AG09319 (cell line): Measurements from ENCODE around the gene SEMA3E.

Experiments
- DNase-seq: peaks from one replicate; pipeline ENCODE4 v3.0.0-alpha.2; 2010; ENCODE audit warnings: low read depth; ENCODE audit errors: extremely low read depth
- CTCF ChIP-seq: IDR thresholded peaks from 2 replicates; pipeline ENCODE4 v1.5.1; 2011; ENCODE audit warnings: low read depth, mild to moderate bottlenecking, inconsistent platforms, low read length, moderate library complexity

SEMA3E gene

DNA sequence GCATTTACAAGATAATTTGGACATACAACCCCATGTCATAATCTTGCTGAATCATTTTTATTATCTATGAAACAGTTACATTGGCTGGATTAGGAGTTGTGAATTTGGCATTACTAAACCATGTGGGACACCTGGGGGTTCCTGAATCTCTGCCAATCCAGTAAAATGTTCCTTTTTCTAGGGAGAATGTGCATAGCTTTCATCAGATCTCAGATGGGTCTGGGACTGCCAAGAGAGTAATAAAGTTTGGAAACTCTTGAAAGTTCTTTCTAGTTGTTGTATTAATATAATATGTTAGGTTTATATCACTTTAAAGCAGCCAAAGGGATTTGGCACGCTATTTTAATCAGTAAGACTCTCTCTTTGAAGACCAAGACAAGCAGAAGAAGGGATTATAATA, 62.7 kb downstream of the SEMA3E start:
- no peak for DNase-seq
- no peak for TF ChIP-seq CTCF

DNA sequence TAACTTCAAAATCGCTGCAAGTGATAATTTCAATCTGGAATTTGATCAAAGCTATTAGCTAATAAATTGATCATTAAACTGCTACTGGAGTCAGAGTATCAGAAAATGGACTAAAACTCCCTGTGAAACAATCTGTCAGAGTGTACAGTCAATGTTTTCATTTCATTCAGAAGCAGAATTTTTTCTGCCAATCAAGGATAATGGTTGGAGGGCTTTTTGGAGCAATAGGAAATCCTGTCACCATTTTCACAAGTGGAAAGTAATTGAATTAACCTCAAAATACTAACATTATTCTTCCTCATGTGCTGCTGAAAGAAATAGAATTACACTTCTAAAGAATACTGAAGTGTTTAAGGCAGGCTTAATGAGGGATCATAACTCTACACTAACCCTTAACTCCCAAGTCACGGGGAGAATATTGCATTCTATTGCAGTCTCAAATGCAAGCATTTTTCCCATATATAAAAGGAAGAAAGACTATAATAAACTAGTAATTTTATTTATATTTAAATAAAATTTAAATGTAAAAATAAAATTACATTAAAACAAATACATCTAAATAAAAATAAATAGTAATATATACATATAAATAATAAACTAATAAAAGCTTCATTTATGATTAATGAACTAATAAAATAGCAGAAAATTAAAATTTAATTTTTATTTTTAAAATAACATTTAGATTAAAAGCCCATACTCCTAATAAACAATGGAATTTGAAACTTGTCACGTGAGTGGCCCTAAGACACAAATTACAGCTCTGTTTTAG, 67.1 kb downstream of the SEMA3E start:
- no peak for DNase-seq
- TF ChIP-seq CTCF, result no peak

GRCh38 chr7:83579740-83580139, 69.2 kb downstream of the SEMA3E start:
- no peak for DNase-seq
- TF ChIP-seq CTCF, result no peak

DNA sequence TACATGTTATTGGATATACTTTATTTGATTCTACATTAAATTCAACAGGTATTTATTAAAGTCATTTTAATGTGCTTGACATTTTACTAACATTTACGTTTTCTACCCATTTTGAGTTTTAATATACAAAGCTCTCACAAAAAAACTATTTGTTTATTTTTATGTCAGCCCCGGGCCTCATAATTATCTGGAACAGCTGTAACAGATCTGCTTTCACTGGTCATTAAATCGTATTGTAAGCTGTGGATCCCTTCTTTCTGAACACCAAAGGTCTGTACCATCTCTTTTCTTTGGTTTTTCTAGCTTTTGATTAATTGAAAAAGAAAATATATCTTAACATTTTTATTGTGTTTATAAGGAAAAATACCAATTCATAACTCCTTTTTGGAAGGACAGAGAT, 73.5 kb downstream of the SEMA3E start:
- TF ChIP-seq CTCF, result no peak
- DNase-seq, result no peak

- no peak for TF ChIP-seq CTCF
- DNase-seq, result no peak
These were observed 74.3 kb downstream of the SEMA3E start for GRCh38 chr7:83574616-83575015.

DNA sequence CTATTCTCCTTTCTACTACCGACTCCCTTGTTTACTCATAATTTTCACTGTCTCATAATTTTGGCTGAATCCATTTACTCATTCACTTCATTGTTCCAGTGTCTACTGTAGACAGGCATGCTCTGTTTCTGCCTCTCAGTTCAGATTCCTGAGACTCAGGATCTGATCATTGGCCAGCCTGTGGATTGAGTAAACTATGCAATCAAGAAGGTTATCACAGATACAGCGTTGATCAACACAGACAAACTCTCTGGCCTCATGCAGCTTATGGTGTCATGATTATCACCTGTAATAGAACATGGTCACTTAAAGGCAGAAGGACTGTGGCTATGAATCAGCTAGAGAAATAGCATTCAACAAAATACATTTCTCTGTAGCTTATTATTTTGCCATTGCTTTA, 86.0 kb downstream of the SEMA3E start:
- no peak for TF ChIP-seq CTCF
- DNase-seq, result no peak

DNA sequence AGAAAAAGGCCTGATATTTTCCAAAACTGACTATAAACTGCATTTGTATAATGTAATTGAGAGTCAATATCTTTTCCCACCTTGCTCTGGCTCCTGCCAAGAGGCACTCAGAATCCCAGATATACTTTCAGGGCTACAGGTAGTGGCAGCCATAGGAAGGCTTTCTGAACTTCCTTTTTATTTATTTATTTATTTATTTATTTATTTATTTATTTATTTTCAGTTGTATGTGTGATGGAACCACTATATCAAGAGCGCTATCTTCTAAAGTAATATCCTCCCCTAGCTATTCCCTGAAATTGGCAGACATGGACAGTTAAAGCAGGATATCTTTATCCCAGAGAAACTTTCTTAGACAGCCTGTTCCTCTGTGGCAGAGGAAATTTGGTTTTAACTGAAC, 86.7 kb downstream of the SEMA3E start:
- TF ChIP-seq CTCF, result no peak
- DNase-seq, result no peak
